Measurements from ENCODE around the gene EMID1.

GRCh38 chr22:29199702-29200400 is 5.8 kb upstream of the EMID1 start:
- TF ChIP-seq CTCF (IDR thresholded peaks at IDR 0.05) (no peak), POLR2A (IDR thresholded peaks at IDR 0.05) (no peak)

Measured in testis (tissue), 2 donors.